ENCODE measurements around the gene NAPSA. TPM values are rescaled to one million over a fixed set of nuclear protein-coding genes. Genes with fewer than 3 reads are reported as not detected.

Gene NAPSA
- total and polyA plus RNA-seq, 10 of the 15 experiments (the other 5 are each of a cell fraction or from before 2014, with no cell fraction given): 6.7 to 45.4 (median 17.1) TPM

GRCh38 chr19:50333235-50333736 is 32.2 kb downstream of the NAPSA start (continued):
- no peak for TF ChIP-seq SIN3A (IDR thresholded peaks at IDR 0.05; ENCODE audit: low read depth, low read length)
- TF ChIP-seq CREM (IDR thresholded peaks at IDR 0.05; ENCODE audit: low read depth): peak; percentile 94
- no peak for TF ChIP-seq REST (IDR thresholded peaks at IDR 0.05; ENCODE audit: low read depth, low read length)
- no peak for TF ChIP-seq ZNF274 (IDR thresholded peaks at IDR 0.05; ENCODE audit: insufficient read depth, insufficient read length)
- TF ChIP-seq POU2F2 (IDR thresholded peaks at IDR 0.05; ENCODE audit: borderline replicate concordance, low read depth, low read length): peak; percentile 53; the same call in 1 of the 3 replicates
- no peak for TF ChIP-seq RAD21 (IDR thresholded peaks at IDR 0.05; ENCODE audit: insufficient read depth, low read depth, low read length)
- TF ChIP-seq SUPT20H (IDR thresholded peaks at IDR 0.05; ENCODE audit: borderline replicate concordance, control insufficient read depth, low read depth, low read length): no peak
- no peak for TF ChIP-seq ZBTB4 (CRISPR knock-in tag; IDR thresholded peaks at IDR 0.05)
- TF ChIP-seq IKZF2 (IDR thresholded peaks at IDR 0.05): no peak
- peak; percentile 78 for TF ChIP-seq BCL3 (IDR thresholded peaks at IDR 0.05; ENCODE audit: borderline replicate concordance, insufficient read depth, low read depth, low read length, poor library complexity, severe bottlenecking)
- TF ChIP-seq ZBED1 (IDR thresholded peaks at IDR 0.05; ENCODE audit: borderline replicate concordance): peak; percentile 100
- TF ChIP-seq ZNF384 (IDR thresholded peaks at IDR 0.05; ENCODE audit: borderline replicate concordance, low read depth, low read length): no peak
- TF ChIP-seq RFX5 (IDR thresholded peaks at IDR 0.05; ENCODE audit: low read depth, low read length): no peak
- TF ChIP-seq USF1 (IDR thresholded peaks at IDR 0.05; ENCODE audit: borderline replicate concordance, extremely low read length, insufficient read depth, low read depth, low read length): no peak
- TF ChIP-seq HDAC6 (IDR thresholded peaks at IDR 0.05; ENCODE audit: unreplicated experiment): no peak
- TF ChIP-seq HDGF (IDR thresholded peaks at IDR 0.05): no peak
- peak; percentile 83 for TF ChIP-seq TCF3 (IDR thresholded peaks at IDR 0.05; ENCODE audit: borderline replicate concordance, insufficient read depth, low read depth, low read length)
- TF ChIP-seq ESRRA (IDR thresholded peaks at IDR 0.05; ENCODE audit: low read length): no peak
- TF ChIP-seq RAD51 (IDR thresholded peaks at IDR 0.05): no peak
- TF ChIP-seq ZNF217 (IDR thresholded peaks at IDR 0.05): peak; percentile 59; the same call in 1 of the 2 replicates
- no peak for TF ChIP-seq IRF5 (IDR thresholded peaks at IDR 0.05; ENCODE audit: borderline replicate concordance)

All from GM12878 (cell line).